ENCODE measurements around the gene BTBD16.

Gene BTBD16

GRCh38 chr10:122296363-122297120 is 25.4 kb downstream of the BTBD16 start:
- DNase-seq, result no peak

- no peak for DNase-seq
Observed at GRCh38 chr10:122297583-122297982, 26.5 kb downstream of the BTBD16 start.

GRCh38 chr10:122298206-122298597 is 27.1 kb downstream of the BTBD16 start:
- no peak for DNase-seq

GRCh38 chr10:122298598-122299301 is 27.7 kb downstream of the BTBD16 start:
- DNase-seq, result peak; percentile 71

- DNase-seq, result no peak
Observed at GRCh38 chr10:122299423-122300075, 28.5 kb downstream of the BTBD16 start.

GRCh38 chr10:122301055-122301810 is 30.1 kb downstream of the BTBD16 start:
- DNase-seq, result no peak

- no peak for DNase-seq
Observed at GRCh38 chr10:122301811-122302115, 30.7 kb downstream of the BTBD16 start.

- DNase-seq, result no peak
Observed at GRCh38 chr10:122302315-122302714, 31.2 kb downstream of the BTBD16 start.

GRCh38 chr10:122303271-122304053 is 32.4 kb downstream of the BTBD16 start:
- no peak for DNase-seq

GRCh38 chr10:122304054-122304579 is 33.0 kb downstream of the BTBD16 start:
- DNase-seq, result no peak

GRCh38 chr10:122306282-122306681 is 35.2 kb downstream of the BTBD16 start:
- no peak for DNase-seq

GRCh38 chr10:122306744-122307143 is 35.6 kb downstream of the BTBD16 start:
- no peak for DNase-seq

GRCh38 chr10:122307669-122308416 is 36.7 kb downstream of the BTBD16 start:
- DNase-seq, result no peak

GRCh38 chr10:122308417-122309141 is 37.5 kb downstream of the BTBD16 start:
- no peak for DNase-seq

- DNase-seq, result no peak
Observed at GRCh38 chr10:122310311-122311050, 39.4 kb downstream of the BTBD16 start.

GRCh38 chr10:122311051-122311410 is 39.9 kb downstream of the BTBD16 start:
- DNase-seq, result no peak

GRCh38 chr10:122311716-122312115 is 40.6 kb downstream of the BTBD16 start:
- DNase-seq, result no peak

GRCh38 chr10:122316224-122316884 is 45.3 kb downstream of the BTBD16 start:
- no peak for DNase-seq

- no peak for DNase-seq
Observed at GRCh38 chr10:122321960-122322359, 50.9 kb downstream of the BTBD16 start.

GRCh38 chr10:122323189-122323588 is 52.1 kb downstream of the BTBD16 start:
- peak; percentile 9 for DNase-seq

Data from NCI-H2171 treated with DMSO at 0.1 percent for 48 hours (cell line).